HG02885 (cell line): Measurements from ENCODE around the gene METTL17.

Source experiments
- ATAC-seq: cut with Tn5 transposase; IDR thresholded peaks from one replicate; pipeline ENCODE4 v1.9.1; 2021; ENCODE audit warnings: mild to moderate bottlenecking; ENCODE audit not compliant: unreplicated experiment, poor library complexity

Gene METTL17

DNA sequence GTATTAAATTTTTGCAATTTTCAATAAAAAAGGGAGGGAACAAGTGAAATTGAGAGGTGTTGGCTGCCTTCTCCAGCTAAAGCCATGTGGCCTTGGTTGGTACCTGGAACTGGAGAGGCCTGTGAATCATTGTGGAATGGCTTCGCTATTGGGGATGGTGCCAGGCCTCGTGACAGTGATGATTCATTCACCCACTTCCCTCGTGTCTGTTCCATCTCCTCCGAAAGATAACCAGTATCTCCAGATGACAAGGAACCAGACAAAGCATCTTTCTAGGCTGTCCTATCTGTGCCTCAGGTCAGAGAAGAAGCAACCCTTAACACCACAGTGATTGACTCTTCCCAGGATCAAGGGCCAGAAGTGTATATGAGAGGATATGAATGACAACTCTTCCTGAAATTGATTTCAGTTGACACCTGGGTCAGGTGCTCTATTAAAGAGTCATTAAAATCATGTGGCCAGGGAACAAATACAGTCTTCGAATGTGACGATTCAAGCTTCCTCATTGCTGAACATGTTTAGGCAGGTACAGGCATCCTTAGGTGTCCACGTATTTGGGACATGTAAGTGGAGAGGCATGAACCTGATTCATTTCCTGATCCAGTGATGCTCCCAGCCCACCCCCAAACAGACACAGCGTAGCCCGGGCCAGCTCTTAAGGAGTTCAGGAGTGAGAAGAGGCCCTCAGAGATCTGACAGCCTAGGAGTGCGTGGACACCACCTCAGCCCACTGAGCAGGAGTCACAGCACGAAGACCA is 52.1 kb downstream of the METTL17 start, which contains the start of gene RNASE7:
RNASE7 (plus strand) TSS at position 687 of the 758 bp plus-strand sequence. CDS start 631 bp downstream, outside the sequence.
- ATAC-seq, result no peak

DNA sequence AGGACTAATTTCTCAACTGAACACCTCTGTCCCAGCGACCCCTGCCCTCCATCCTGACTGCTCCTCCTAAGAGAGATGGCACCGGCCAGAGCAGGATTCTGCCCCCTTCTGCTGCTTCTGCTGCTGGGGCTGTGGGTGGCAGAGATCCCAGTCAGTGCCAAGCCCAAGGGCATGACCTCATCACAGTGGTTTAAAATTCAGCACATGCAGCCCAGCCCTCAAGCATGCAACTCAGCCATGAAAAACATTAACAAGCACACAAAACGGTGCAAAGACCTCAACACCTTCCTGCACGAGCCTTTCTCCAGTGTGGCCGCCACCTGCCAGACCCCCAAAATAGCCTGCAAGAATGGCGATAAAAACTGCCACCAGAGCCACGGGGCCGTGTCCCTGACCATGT is 53.1 kb downstream of the METTL17 start:
- ATAC-seq, result no peak

DNA sequence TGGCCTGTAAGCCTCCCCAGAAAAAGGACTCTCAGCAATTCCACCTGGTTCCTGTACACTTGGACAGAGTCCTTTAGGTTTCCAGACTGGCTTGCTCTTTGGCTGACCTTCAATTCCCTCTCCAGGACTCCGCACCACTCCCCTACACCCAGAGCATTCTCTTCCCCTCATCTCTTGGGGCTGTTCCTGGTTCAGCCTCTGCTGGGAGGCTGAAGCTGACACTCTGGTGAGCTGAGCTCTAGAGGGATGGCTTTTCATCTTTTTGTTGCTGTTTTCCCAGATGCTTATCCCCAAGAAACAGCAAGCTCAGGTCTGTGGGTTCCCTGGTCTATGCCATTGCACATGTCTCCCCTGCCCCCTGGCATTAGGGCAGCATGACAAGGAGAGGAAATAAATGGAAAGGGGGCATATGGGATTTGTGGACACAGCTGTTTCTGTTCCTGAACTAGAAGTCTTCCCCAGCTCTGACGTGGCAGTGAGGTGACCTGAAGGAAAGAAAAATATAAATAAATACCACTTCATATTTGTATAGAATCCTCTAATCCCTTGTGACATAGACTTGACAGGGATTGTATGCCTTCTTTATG is 53.7 kb downstream of the METTL17 start:
- no peak for ATAC-seq

DNA sequence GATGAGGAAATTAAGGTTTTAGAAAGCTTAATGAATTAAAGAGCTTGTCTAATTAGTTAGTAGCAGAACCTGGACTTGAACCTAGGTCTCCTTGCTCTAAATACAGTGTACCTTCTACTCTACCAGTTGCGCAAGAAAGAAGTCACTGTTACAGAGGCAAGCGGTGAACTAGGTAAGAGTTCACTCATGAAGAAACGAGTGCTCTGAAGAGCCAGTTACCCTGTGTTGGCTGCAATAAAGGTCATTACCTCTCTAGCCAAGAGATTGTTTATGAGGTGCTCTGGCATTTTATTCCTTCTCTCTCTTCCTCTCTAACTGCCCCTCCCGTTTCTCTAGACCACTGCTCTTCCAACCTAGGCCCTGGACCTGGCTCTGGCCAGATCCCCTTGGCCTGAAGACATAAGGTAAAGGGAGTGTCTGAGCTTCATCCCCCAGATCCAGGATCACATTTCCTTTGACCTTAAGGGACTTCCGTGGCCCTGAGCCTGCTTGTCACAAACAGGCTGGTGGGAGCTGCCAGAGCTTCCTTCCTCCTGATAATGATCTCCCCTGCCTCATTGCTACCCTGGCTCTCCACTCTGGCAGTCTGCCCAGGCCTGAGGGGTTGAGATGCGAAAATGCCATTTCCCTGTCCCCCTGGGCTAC is 54.3 kb downstream of the METTL17 start:
- ATAC-seq, result no peak
